ENCODE measurements around the gene NAB2. TPM values are rescaled to one million over a fixed set of nuclear protein-coding genes. Genes with fewer than 3 reads are reported as not detected.

The NAB2 gene
- total and polyA plus RNA-seq, 2 of the 8 experiments (the other 6 are each of a cell fraction or from before 2014, with no cell fraction given) = 20.9 to 23.5 TPM

DNA sequence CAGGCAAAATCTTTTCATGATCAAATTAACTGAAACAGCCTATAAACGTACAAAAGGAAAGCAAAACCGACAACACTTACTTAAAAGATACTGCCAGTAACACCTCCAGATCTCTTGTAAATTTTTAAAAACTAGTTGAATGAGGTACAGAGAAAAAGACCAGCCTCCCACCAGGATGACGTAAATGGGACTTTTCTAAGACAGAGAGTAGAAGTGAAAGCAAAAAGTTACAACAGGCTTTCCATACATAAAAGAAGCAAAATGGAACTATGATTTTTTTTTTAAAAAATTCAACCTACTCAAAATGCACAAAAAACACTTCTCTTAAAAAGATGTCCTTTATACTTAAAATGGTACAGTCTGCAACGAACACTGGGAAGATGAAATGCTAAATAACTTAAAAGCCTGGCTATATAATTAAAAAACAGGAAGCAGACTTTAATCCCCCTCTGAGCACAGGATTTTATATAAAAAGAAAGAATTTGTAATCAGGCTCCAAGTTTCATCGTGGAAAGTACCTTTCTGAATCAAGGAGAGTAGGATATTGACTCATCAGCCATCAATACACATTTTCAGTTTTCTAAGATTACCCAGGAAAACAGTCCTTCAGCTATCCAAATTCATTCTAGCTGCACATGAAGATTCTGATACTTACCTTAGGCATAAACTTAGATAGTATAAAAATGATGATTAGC is 24.8 kb upstream of the NAB2 start:
- Histone ChIP-seq H2BK12ac (ENCODE audit: low read depth, low read length) (no peak overlapping the region), H3K9ac (replicated peaks in 1 of 4; ENCODE audit: extremely low read depth in 1 of 4, low read depth in 3 of 4, low read length in 3 of 4) (no peak overlapping the region), H3K56ac (replicated peaks; ENCODE audit: insufficient read length, low read depth, low read length) (no peak overlapping the region), H4K8ac (ENCODE audit: extremely low read depth, insufficient read depth, low read length) (no peak overlapping the region), H3K27ac (ENCODE audit: low read depth, low read length) (no peak overlapping the region), H3K4ac (replicated peaks; ENCODE audit: insufficient read length, low read depth, low read length) (no peak overlapping the region), H3K36me3 (ENCODE audit: control insufficient read depth in 2 of 4, insufficient read depth in 4 of 4, low read length in 3 of 4) (peaks cover 15 to 71% (median 50%) of the 10 kb centered on the region in 4 experiments), H2BK120ac (replicated peaks; ENCODE audit: low read depth, low read length) (no peak overlapping the region), H3K18ac (ENCODE audit: extremely low read depth, low read length) (no peak overlapping the region), H2BK15ac (ENCODE audit: low read length) (no peak overlapping the region), H2AFZ (ENCODE audit: low read length) (no peak overlapping the region), H3K27me3 (replicated peaks in 1 of 4; ENCODE audit: control insufficient read depth in 3 of 4, extremely low read depth in 1 of 4, insufficient read depth in 3 of 4, low read length in 3 of 4) (no peaks in the 10 kb centered on the region), H3K23me2 (ENCODE audit: low read depth, low read length) (no peaks in the 10 kb centered on the region; the same call in 1 of the 2 replicates), H3K4me2 (ENCODE audit: insufficient read depth in 1 of 2, low read depth in 2 of 2, low read length in 2 of 2) (no peak overlapping the region), H3K79me2 (ENCODE audit: control insufficient read depth in 1 of 2, insufficient read depth in 2 of 2, low read length in 2 of 2) (no peaks in the 10 kb centered on the region; a peak in 1 of 4 replicates), H3K23ac (ENCODE audit: insufficient read length) (no peak overlapping the region), H4K5ac (ENCODE audit: insufficient read length, low read depth, low read length) (no peak overlapping the region), H3K4me3 (ENCODE audit: extremely low read depth in 1 of 4, insufficient read depth in 2 of 4, low read depth in 3 of 4, low read length in 4 of 4) (no peak overlapping the region), H3K14ac (ENCODE audit: insufficient read length) (no peak overlapping the region), H2BK20ac (ENCODE audit: low read length) (no peak overlapping the region), H3K79me1 (ENCODE audit: low read depth, low read length) (no peaks in the 10 kb centered on the region), H2BK5ac (ENCODE audit: low read depth, low read length) (no peak overlapping the region), H4K20me1 (replicated peaks in 1 of 2; ENCODE audit: control insufficient read depth in 1 of 2, insufficient read depth in 2 of 2, low read length in 2 of 2) (no peaks in the 10 kb centered on the region), H4K91ac (replicated peaks; ENCODE audit: insufficient read length, low read length) (no peak overlapping the region), H3K4me1 (replicated peaks in 1 of 4; ENCODE audit: control insufficient read depth in 3 of 4, insufficient read depth in 4 of 4, low read length in 3 of 4) (no peaks in the 10 kb centered on the region), H2AK5ac (ENCODE audit: low read depth, low read length) (no peak overlapping the region), H3K9me3 (ENCODE audit: insufficient read depth in 2 of 2, low read depth in 1 of 2, low read length in 1 of 2) (no peaks in the 10 kb centered on the region)
- no peak for DNase-seq (ENCODE audit: low read depth in 1 of 2, low spot score in 2 of 2)
- ChIA-PET POLR2A (ENCODE audit: partially characterized antibody) (interaction anchor here (2.5 kb wide), 1 partner anchor 48 kb away, joined by 7 read pairs; the partner anchor contains the start of gene STAT6), CTCF (ENCODE audit: partially characterized antibody) (interaction anchor here (1.9 to 8.1 kb wide), 9 partner anchors 15 to 60 kb away, joined by 5 to 77 read pairs (median 25); partner anchors contain the start of genes MYO1A, STAT6, TAC3 and ZBTB39)
- 93% methylated on average over 5 of the region's 5 CpGs; no CpG with 5 or more reads in 1 of the 2 experiments for WGBS, 2 experiments (ENCODE audit: extremely low coverage in 1 of 2, insufficient coverage in 1 of 2, insufficient read length in 1 of 2, insufficient replicate concordance in 2 of 2, low coverage in 1 of 2, low lambda C conversion rate in 2 of 2, missing lambda C conversion rate in 1 of 2)
- no peak for FAIRE-seq
- TF ChIP-seq, protein P1, sequence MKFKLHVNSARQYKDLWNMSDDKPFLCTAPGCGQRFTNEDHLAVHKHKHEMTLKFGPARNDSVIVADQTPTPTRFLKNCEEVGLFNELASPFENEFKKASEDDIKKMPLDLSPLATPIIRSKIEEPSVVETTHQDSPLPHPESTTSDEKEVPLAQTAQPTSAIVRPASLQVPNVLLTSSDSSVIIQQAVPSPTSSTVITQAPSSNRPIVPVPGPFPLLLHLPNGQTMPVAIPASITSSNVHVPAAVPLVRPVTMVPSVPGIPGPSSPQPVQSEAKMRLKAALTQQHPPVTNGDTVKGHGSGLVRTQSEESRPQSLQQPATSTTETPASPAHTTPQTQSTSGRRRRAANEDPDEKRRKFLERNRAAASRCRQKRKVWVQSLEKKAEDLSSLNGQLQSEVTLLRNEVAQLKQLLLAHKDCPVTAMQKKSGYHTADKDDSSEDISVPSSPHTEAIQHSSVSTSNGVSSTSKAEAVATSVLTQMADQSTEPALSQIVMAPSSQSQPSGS (IDR thresholded peaks at IDR 0.05; ENCODE audit: low read length) = no peak
